HG02763 (cell line): ENCODE measurements around the gene CNTN4.
"Not testable (repeated sequence)": the region's sequence is repeated elsewhere in the genome, so short reads cannot be mapped to it uniquely, and the experiment has no call there.

ENCODE experiments used
- ATAC-seq: cut with Tn5 transposase; IDR thresholded peaks from one replicate; pipeline ENCODE4 v1.9.1; 2021; ENCODE audit warnings: mild to moderate bottlenecking, moderate library complexity; ENCODE audit not compliant: unreplicated experiment

Gene CNTN4

GRCh38 chr3:2098398-2099027 lies at the start of gene CNTN4:
CNTN4 (plus strand) TSS chr3:2098866.
- no peak for ATAC-seq

DNA sequence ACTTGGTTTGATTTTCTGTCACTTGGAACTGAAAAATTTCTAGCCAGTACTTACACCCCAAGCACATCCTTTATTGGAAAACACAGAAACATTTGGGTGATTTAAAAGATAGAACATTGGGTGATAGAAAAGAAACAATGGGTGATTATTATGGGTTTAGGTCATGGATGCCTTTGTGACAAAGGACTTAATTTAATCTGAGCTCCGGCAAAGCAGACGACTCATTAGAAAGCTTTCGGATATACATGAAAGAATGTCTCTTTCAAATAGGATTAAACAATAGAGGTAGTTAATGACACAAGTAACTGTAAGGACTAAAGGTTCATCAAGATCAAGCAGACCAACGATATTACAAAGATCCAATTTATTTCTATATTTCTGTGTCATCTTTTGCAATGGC lies 37.3 kb upstream of the CNTN4 start:
- no peak for ATAC-seq

DNA sequence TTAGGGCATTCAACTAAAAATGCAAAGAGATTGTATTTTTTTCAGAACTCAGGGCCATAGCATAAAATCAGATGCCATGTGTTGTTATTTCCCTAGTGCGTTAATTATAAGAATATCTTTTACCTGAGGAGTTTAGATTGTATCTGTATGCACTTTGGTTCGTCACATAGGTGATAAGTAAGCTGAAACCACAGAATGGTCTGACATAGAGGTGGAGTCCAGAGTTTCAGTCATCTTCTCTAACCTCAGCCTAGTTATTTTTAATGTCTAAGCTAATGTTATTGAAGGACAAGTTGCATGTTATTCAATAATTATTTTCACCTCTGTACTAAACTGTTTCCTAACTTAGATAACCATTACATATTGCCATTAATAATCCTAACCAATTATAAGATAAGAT lies 27.1 kb upstream of the CNTN4 start:
- no peak for ATAC-seq

DNA sequence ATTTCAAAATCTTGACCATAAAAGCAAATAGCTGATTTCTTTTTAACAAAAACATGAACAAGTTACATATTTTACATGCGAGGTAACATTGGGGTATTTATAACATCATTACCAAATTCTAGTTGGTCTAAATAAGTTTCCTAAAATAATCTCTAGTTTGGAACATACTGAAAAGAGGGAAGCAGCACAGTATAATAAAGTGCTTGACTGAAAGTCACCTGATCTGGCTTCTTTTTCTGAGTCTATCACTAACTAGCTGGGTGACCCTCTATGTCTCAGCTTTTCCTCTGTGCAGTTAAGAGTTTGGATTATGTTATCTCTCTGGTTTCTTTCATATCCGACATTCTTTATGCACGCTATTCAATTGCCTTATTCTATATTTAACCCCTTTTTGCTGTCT lies 19.8 kb upstream of the CNTN4 start:
- ATAC-seq = no peak

GRCh38 chr3:2082871-2083480 lies 15.7 kb upstream of the CNTN4 start:
- ATAC-seq = no peak

GRCh38 chr3:2083558-2083957 lies 15.1 kb upstream of the CNTN4 start:
- ATAC-seq = not testable (repeated sequence)

DNA sequence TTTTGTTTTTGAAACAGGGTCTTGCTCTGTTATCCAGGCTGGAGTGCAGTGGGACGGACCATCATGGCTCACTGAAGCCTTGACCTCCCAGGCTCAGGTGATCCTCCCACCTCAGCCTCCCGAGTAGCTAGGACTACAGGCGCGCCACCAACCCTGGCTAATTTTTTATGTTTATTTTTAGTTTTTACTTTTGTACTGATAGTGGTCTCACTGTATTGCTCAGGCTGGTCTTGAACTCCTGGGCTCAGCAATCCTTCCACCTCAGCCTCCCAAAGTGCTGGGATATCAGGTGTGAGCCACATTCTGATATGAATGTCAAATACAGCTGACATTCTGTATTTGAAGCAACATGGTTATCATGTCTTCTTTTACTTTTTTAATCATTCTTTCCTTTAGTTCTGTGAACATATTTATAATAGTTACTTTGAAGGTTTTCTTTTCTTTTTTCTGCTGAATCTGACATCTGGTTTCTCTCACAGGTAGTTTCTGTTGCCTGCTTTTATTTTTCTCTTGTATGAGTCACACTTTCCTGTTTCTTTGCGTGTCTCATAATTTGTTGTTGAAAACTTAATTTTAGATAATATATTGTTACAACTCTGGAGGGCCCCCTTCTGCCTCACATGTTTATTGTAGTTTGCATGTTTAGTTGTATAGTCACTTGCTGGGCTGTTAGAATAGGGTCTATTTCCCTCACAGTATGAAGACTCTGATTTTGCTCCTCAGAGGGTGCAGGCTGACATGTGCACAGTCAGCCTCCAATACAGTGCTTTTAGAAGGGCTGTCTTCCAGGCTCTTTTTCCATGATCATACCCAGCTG lies 8.4 kb upstream of the CNTN4 start:
- no peak for ATAC-seq

- no peak for ATAC-seq
These were observed 5.9 kb upstream of the CNTN4 start for GRCh38 chr3:2092758-2093157.

- ATAC-seq = no peak
These were observed 3.7 kb upstream of the CNTN4 start for GRCh38 chr3:2094941-2095340.

- ATAC-seq = no peak
These were observed 2.5 kb upstream of the CNTN4 start for GRCh38 chr3:2096216-2096615.

DNA sequence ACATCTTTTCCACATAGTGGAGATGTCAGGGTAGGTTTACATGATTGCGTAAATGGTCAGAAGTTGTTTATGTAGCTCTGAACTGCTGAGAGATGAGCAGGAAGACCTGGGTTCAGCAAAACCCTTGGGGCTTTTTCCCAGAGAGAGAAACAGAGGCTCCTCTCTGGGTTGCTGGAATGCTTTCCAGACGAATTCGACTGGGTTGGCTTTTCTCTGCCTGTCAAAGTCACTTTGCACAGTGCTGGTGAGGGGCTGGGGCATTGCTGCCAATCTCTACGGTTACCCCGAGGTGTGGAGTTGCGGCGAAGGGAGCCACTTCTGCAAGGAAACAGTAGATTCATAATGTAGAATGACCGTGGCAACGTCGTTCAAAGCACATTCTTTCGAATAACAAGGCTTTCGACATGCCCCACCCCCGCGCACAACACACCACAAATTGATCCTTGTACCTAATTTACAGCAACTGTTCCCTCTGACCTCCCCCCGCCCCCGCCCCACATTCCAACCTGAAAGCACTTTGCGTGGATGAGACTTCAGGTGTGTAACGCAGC lies 950 bp upstream of the CNTN4 start:
- no peak for ATAC-seq

DNA sequence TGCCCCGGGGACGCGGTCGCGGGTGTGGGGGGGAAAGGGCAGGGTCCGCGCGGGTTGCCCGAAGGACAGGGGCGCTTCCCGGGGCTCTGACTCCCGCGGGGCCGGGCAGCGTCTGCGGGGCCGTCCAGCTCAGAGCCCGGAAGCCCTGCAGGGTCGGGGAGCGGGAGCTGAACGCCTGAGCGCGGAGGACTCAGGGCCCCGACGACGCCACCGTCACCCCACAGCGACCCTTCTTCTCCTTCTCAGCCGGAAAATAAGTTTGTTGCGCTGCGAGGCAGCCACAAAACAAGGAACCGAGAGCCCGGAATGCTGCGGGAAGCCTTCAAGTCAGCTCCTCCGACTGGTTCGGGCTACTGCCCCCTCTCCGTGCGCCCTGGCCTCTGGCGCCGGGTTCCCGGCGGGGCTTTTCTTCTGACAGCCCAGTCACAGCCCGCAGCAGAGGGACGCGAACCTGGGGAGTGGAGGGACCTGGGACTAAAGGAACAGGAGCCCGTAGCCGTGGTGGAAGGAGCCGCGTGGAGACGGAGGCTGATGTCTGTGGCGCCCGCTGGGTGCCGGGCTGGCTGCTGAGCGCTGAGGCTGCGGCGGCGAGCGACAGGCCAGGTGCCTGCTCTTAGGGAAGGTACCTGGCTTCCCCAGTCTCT lies 484 bp downstream of the CNTN4 start:
- ATAC-seq = no peak

DNA sequence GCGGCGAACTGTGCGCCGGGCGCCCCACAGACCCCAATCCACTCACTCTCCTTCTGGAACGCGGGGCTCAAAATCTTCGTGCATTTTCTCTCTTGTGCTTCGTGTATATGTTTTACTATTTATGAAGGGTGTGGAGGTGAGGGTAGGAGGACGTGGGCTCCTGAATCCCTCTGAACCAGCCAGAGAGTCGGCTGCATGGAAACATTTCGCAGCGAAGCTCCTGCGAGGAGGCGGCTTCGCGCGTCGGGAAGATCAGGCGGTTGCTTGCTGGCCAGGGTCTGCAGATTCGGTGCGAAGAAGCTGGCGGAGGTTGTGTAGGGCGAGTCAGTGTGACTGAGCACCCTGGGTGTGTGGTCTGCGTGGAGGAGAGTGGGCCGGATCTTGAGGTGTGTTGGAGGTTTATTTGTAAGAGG lies 1.1 kb downstream of the CNTN4 start:
- ATAC-seq = no peak

DNA sequence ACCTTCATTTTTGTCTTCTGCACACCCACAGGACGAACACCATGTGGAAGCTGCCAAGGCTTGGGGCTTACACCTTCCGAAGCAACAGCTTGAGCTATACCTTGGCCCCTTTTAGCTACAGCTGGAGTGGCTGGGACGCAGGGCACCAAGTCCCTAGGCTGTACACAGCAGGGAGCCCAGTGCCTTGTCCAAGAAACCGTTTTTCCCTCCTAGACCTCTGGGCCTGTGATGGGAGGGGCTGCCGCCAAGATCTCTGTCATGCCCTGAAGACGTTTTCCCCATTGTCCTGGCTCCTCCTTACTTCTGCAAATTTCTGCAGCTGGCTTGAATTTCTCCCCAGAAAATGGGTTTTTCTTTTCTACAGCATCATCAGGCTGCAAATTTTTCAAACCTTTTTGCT lies 7.8 kb downstream of the CNTN4 start:
- ATAC-seq = no peak

GRCh38 chr3:2110597-2111117 lies 12.0 kb downstream of the CNTN4 start:
- no peak for ATAC-seq

- ATAC-seq = no peak
These were observed 16.1 kb downstream of the CNTN4 start for GRCh38 chr3:2114617-2115275.

DNA sequence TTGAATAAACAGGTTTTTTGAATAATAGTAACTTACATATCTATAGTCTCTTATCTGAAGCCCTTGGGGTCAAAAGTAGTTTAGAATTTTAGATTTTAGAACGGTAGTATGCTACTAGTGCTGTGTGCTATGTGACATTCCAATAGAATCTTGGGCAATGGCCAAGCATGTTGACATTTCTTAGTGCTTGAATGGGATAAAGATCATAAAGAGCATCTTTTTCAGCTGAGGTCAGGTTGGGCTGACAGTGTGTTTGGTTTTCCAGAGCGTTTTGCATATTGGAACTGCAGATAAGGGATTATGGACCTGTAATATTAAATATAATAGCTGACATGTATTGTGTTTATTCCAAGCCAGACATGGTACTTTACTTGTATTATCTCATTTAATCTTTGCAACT lies 32.1 kb downstream of the CNTN4 start:
- no peak for ATAC-seq

GRCh38 chr3:2133146-2133545 lies 34.5 kb downstream of the CNTN4 start:
- ATAC-seq = no peak

- no peak for ATAC-seq
These were observed 39.0 kb downstream of the CNTN4 start for GRCh38 chr3:2137651-2138050.

- ATAC-seq = no peak
These were observed 42.8 kb downstream of the CNTN4 start for GRCh38 chr3:2141482-2141881.
